GM18519 (cell line): Measurements from ENCODE around the gene SVEP1.
A peak's percentile ranks its signal among the peaks of the same experiment; 100 is the strongest.
"Not testable (repeated sequence)": the region's sequence is repeated elsewhere in the genome, so short reads cannot be mapped to it uniquely, and the experiment has no call there.

Experiments used
- ATAC-seq: cut with Tn5 transposase; IDR thresholded peaks from one replicate; pipeline ENCODE4 v1.9.1; 2021; ENCODE audit warnings: mild to moderate bottlenecking, moderate library complexity; ENCODE audit not compliant: unreplicated experiment, low FRiP score

Gene SVEP1

DNA sequence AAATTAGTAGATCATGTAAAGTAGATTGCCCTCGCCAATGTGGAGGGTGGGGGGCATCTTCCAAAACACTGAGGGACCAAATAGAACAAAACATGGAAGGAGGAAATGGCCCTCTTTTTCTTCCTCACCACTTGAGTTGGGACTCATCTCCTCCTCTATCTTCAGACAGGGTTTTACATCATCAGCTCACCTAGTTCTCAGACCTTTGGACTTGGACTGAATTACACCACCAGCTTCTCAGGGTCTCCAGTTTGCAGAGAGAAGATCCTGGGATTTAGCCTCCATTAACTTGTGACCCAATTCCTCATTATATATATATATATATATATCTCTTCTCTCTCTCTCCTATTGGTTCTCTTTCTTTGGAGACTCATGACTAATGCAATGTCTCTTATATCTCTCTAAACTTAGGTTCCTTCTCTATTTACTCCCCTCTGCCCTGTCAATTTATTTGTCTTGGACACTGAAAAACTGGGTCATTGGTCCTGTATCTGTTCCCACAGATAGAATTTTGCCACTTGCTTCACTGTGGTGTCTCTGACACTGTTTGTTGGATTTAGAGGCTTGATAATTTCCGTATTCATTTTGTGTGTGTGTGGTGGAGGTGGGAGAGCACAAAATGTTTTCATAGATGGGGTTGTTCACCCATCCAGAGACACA lies 187.6 kb downstream of the SVEP1 start:
- ATAC-seq: no peak

DNA sequence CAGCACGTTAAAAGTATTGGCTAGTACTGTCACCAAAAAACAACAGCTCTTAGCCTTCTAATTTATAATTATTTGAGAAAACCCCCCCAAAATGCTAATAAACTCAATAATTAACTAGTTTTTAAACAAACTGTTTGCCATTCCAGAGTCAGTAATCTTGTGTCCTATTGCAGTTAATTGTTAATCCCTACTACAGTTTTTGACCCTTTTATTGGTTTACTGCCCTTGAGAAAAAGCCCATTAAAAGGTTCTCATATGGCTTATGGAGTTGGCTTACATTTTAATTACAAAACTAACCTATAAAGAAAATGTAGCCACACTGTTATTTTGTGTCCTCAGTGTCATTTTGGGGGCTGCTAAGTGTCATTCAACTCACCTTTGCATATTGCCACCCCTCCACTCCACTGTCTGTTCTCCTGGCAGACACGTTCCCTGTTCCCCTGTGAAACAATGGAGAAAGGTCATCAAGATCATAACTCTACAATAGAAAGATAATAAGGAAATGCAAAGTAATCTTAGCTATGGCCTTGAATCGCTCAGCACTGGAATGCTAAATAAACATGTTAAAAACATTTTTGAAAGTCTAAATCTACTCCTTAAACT lies 190.3 kb downstream of the SVEP1 start:
- ATAC-seq: no peak

DNA sequence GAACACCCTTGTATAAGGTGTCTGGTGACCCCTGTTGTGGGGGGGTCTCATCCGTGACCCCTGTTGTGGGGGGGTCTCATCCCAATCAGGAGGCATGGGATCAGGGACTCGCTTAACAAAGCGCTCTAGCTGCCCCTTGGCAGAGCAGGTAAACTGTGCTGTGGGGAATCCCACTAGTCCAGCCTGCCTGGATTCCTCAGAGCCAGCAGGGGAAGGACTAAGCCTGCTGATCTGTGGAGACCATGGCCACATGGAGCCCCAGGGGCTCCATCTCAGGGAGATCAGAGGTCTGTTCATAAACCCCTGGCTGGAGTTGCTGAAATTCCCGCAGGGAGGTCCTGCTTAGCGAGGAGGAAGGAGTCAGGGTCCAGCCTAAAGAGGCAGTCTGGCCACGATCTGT lies 196.1 kb downstream of the SVEP1 start:
- no peak for ATAC-seq

DNA sequence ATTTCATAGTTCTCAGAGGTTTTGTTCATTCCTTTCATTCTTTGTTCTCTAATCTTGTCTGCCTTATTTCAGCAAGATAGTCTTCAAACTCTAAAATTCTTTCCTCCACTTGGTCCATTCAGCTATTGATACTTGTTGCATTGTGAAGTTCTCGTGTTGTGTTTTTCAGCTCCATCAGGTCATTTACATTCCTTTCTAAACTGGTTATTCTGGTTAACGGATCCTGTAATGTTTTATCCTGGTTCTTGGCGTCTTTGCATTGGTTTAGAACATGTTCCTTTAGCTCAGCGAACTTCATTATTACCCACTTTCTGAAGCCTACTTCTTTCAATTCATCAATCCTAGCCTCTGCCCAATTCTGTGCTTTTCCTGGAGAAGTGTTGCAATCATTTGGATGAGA lies 196.8 kb downstream of the SVEP1 start:
- ATAC-seq: no peak

DNA sequence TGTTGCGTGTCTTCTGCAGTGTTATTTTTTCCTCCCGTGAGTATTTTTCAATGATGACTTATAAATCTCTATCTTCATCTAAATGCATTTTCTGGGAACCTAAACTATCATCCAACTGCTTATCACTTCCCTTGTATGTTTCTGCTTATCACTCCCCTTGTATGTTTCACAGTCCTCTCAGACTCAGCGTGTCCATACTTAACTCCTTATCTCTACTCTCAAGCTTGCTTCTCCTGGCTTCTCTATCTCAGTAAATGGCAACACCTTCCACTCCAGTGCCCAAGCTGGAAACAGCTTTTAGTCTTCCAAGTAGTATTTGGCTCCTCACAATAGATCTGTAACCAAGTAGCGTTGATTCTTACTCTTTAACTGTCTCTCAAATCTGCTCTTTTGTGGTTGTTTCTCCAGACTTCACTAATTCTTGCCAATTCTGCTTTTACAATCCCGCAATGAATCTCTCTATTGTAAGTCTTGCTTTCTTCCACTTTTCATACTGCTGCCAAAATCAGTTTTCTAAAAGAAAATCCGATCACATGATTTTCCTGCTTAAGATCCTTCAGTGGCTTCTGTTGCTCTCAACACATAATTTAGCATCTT lies 208.0 kb downstream of the SVEP1 start:
- ATAC-seq: no peak

DNA sequence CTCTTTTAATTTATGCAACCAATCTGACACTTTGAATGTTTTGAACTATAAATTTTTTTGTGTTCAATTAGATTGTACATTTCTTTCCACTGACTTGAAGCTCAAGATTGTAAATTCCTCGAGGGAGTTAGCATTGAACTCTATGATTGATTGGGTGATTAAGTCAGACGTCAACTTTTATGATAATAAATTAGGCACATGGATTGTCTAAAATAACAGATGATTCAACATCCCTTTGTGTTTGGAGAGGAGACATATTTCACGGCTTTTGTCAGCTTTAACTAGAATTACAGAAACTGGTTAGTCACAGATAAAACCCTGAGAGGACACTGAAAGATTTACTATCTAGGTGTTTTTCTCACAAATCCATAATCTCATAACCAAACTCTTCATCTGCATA lies 209.2 kb downstream of the SVEP1 start:
- no peak for ATAC-seq

DNA sequence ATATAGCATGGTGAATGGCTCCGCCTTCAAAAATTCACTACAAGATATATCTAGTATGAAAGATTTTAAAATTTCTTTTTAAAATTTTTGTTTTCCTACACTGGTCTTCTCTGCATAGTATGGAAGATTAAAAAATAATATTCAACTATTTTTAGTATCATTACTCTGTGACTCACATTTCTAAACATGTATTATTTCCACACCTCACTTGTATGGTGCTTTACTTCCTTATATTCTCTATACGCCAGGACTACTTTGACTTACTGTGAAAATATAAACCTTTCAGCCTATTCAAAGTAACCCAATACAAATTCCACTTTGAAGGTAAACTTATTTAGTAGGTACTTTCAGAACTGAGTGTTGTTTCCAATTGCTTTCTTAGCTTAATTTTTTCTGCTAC lies 215.1 kb downstream of the SVEP1 start:
- ATAC-seq: no peak

DNA sequence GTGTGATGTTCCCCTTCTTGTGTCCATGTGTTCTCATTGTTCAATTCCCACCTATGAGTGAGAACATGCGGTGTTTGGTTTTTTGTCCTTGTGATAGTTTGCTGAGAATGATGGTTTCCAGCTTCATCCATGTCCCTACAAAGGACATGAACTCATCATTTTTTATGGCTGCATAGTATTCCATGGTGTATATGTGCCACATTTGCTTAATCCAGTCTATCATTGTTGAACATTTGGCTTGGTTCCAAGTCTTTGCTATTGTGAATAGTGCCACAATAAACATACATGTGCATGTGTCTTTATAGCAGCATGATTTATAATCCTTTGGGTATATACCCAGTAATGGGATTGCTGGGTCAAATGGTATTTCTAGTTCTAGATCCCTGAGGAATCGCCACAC lies 220.5 kb downstream of the SVEP1 start:
- ATAC-seq: not testable (repeated sequence)

DNA sequence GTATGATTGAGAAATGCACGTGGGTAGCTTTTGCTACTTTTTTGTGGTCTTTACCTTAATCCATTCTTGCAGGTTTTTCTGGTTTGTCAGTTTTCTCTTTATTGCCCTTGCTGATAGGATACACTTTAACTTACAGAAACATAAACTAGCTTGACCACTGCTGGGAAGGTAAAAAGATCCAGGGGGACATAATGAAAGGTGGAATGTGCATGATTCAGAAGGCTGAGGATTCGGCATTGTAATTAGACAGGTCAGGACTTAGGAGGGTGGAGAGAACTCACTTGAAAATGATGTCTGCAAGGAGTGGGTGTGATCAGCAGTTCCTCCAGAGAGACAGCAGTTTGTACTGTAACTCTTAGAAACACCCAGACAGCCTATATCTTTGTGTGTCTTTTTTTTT lies 222.0 kb downstream of the SVEP1 start:
- no peak for ATAC-seq

DNA sequence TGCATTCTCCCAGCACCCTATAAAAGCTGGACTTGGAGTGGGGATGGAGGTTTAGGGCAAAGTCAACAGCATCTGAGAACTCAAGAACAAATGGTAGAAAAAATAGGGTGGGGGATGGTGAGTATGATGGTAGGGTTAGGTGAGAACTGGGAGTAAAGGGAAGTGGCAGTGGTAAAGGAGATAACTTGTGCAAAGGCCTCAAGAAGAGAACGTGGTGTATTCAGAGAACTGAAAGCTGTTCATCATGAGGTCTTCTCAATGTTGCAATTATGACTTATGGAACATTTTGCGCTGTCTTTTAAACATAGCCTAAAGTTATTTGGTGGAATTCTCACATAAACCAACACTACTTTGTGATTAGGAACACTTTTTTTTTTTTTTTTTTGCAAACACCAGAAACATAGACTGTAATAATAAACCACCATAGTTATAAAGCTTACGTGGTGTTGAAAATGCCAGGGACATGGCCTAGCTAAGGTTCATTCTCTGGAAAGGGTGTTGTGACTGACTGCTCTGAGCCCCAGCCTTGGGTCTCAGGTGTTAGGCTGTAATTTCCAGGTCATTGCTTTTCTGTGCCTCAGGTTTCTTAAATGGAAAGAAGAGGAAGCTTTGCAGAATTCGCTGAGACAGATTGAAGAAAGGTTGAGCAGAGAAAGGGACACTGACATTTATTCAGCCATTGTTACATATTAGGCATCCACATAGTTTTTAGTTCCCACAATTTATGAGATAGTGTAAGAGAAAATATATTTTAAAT lies 222.7 kb downstream of the SVEP1 start:
- ATAC-seq: no peak

DNA sequence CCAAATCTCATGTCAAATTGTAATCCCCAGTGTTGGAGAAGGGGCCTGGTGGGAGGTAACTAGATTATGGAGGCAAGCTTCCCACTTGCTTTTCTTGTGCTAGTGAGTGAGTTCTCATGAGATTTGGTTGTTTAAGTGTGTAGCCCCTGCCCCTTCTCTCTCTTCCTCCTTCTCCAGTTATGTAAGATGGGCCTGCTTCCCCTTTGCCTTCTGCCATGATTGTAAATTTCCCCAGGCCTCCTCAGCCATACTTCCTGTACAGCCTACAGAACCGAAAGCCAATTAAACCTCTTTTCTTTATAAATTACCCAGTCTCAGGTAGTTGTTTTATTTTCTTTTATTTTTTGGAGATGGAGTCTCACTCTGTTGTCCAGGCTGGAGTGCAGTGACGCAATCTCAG lies 223.6 kb downstream of the SVEP1 start:
- no peak for ATAC-seq

DNA sequence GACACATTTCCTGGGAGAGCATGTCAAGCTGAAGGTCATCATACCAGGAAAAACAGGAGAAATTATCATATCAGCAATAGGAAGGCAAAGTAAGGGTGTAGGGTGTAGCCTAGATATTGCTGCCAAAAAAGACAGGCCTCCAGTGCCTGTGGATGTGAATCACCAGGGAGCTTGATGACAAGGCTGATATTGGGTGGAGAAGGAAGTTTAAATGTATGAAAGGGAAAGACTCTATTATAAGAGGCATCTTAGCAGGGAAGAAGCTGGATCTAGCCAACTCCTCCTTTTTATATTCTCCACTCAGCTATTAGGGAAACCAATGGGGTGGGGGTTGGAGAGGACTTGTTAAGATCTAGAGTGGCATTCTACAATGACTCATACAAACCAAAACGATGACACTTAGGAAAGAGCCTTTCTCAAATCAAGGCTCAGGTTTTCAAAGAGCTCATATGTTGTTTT lies 228.5 kb downstream of the SVEP1 start:
- no peak for ATAC-seq

DNA sequence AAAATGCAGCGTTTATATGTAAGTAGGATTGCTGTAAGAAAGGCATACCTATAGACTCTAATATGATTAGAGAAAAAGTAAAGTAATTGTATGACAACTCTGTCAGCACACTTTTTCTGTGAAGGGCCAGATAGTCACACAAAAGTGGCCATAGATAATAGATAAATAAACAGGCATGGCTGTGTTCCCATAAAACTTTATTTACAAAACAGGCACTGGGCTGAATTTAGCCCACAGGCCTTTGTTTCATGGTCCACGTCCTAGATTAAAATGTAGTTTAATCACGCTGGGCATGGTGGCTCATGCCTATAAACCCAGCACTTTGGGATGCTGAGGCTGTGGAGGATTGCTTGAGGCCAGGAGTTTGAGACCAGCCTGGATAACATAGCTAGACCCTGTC lies 233.2 kb downstream of the SVEP1 start:
- no peak for ATAC-seq

DNA sequence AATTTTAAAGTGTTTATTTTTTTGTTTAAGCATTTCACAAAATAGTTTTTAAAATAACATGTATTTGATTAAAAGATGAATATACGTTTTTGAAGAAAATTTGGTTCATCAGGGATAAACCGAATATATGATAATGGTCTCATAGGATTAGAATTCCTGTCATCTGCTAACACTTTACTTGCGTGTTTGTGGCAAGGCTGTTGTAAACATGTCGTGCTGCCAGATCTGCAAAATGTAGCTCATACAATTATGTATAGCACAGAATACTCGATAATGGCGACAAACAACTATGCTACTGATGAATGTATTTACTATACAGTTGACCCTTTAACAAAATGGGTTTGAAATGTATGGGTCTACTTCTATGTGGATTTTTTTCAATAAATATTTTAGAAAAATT lies 234.7 kb downstream of the SVEP1 start:
- no peak for ATAC-seq

DNA sequence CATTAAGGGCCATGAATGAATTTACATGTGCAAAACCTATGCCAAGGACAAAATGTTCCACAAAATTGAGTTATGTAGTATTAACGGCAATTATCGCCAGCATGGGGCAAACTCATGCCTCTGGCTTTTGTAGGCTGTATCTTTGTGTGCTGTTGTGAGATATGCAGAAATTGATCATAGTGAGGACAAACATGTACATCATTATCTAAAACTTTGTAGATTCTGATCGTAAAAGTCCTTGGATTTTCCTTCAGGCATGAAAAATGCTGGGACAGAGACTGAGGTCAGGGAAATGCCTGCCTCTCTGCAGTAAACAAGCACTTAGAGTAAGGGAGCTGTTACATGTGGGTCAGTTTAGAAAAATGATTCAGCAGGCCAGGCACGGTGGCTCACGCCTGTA lies 236.0 kb downstream of the SVEP1 start:
- no peak for ATAC-seq

DNA sequence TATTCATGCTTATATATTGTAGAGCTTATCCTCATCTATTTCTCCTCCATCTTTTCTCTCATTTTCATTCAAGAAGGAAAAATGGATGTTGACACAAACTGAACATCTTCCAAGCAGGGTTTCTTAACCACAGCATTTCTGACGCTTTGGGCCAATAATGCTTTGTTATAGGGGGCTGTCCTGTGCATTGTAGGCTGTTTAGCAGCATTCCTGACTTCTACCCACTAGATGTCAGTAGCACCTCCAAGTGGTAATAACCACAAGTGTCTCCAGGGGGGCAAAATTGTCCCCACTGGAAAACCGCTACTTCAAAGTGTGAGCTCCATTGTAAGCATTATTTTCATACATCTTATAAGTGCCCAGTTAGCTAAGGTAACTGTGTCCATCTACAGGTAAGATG lies 239.2 kb downstream of the SVEP1 start:
- ATAC-seq: no peak

DNA sequence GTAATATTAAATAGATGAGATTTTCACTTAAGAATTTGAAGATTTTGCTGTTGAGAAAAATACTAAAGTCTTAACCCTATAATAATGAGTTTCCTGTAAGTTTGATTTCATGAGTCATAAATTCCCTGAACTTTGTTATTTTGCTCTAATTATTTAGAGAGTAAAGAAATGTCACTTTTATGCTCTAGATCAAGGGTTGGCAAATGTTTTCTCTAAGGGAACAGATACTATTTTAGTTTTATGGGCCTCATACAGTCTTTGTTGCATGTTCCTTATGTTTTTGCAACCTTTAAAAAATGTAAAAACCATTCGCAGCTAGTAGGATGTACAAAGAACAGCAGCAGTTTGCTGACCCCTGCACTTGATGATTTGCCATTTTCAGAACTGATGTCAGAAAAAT lies 241.4 kb downstream of the SVEP1 start:
- no peak for ATAC-seq

DNA sequence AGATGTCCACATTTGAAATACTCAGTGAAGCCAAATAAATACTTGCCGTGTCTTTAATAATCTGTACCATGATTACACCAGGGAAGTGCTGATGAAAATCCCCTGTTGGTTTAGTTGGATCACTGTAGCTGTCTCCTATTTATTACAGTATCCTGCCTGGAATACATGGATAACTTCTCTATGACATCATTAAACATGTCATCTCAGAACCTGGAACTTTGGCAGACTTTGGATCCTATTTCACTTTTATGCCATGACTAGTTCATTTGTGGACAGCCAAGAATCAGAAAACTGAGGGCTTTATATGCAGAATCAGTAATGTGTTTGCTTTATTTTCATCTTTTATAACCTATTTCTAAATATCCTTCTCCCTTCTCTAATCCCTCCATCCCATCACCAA lies 241.8 kb downstream of the SVEP1 start, which contains the start of gene TXNDC8:
TXNDC8 (minus strand) TSS at position 137 of the 400 bp plus-strand sequence.
- ATAC-seq: no peak

DNA sequence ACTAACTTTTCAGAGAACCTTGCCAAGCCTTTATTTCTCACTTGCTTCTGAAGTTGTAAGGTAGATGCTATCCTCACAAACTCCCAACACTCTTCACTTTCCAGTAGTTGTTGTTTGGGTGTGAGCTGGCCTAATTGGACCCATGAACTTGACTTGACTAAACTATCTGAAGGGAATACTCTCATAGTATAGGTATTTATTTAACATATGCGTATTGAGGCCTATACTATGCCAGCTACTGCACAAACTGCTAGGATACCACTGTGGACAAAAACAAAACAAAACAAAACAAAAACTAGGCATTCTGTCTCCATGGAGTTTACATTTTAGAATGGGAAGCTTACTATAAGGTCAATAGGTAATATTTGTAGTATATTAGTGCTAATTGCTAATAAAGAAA lies 243.2 kb downstream of the SVEP1 start:
- ATAC-seq: no peak

DNA sequence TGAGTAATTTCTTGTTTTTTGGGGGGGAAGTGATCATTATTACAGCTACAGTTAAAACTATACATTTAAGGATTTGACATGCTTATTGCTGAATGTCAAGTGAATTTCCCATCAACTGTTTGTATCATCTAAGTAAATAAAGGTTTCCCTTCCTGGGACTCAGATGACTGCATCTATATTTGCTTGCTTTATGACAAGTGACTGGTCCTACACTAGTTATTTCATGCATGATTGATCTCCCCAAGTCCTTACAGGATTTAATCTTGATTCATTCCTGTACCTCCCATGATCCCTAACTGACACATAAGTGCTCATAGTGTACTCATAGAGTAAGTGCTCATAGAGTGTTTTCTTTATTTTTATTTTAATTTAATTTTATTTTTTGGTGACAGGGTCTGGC lies 244.7 kb downstream of the SVEP1 start:
- no peak for ATAC-seq

DNA sequence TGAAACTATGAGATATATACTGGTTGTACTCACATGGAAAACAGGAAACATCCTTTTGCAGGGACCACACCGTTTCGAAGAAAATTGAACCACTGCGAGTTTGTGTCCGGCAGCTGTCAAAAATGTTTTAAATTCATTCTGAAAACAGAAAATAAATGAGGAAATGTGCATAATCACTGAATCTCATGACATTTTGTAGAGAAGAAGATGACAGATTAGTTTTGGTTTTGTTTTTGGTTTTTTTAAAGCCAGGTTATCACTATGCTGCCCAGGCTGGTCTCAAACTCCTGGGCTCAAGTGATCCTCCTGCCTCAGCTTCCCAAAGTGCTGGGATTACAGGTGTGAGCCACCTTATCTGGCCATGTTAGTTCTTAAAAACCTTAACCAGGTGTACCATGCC lies 245.4 kb downstream of the SVEP1 start:
- ATAC-seq: peak; percentile 53
